Calu3 (cell line): ENCODE results near the gene ARL5B. TPM values are rescaled to one million over a fixed set of nuclear protein-coding genes. Genes with fewer than 3 reads are reported as not detected.
A peak's percentile ranks its signal among the peaks of the same experiment; 100 is the strongest.

ENCODE experiments used
- BruUV-seq: library from RNA; stranded (reverse); fragments of 400-500 nt; replicated peaks from 2 replicates; lab custom pipeline; 2021; lab: Mats Ljungman, UMichigan
- CTCF ChIA-PET: fragments of 300-600 bp; sonication (Branson Sonifier 250); formaldehyde crosslinking; loops from one replicate; lab custom pipeline; 2022; ENCODE audit warnings: antibody characterized with exemption; lab: Charles Lee
- DNase-seq: peaks from one replicate; pipeline ENCODE4 v3.0.0; 2022
- H3K27ac Mint-ChIP-seq: one replicate; pipeline ENCODE4 v1.8.0; 2022; ENCODE audit warnings: mixed read lengths; ENCODE audit not compliant: unreplicated experiment
- H3K27me3 Mint-ChIP-seq: one replicate; pipeline ENCODE4 v1.8.0; 2022; ENCODE audit warnings: mixed read lengths; ENCODE audit not compliant: unreplicated experiment
- H3K36me3 Mint-ChIP-seq: one replicate; pipeline ENCODE4 v1.8.0; 2022; ENCODE audit warnings: mild to moderate bottlenecking, moderate library complexity, mixed read lengths; ENCODE audit not compliant: insufficient read depth, unreplicated experiment
- H3K4me1 Mint-ChIP-seq: one replicate; pipeline ENCODE4 v1.8.0; 2022; ENCODE audit warnings: mild to moderate bottlenecking, low read depth, mixed read lengths; ENCODE audit not compliant: unreplicated experiment
- H3K4me3 Mint-ChIP-seq: one replicate; pipeline ENCODE4 v1.8.0; 2022; ENCODE audit warnings: mild to moderate bottlenecking, low read depth, moderate library complexity, mixed read lengths; ENCODE audit not compliant: unreplicated experiment
- H3K9me3 Mint-ChIP-seq: one replicate; pipeline ENCODE4 v1.8.0; 2022; ENCODE audit warnings: low read depth, mixed read lengths; ENCODE audit not compliant: unreplicated experiment
- CTCF ChIP-seq: fragments of 200-600 bp; IDR thresholded peaks from one replicate; pipeline ENCODE4 v1.8.0; 2022; ENCODE audit warnings: antibody characterized with exemption; ENCODE audit not compliant: unreplicated experiment
- intact Hi-C: fragments of 100-400 bp; cut with micrococcal nuclease; formaldehyde crosslinking; loops from one replicate; pipeline ENCODE4 v1.10.0; 2022; ENCODE audit not compliant: unreplicated experiment
- total RNA-seq: library from RNA; stranded (reverse); gene quantifications from 2 replicates; pipeline ENCODE4 v1.2.3, GENCODE V29; 2022

The ARL5B gene
- total RNA-seq, 1 experiment from 2014 or later, result 15.3 TPM

- Mint-ChIP-seq H3K4me1 (peaks cover 40% of the 10 kb centered on the region), H3K9me3 (no peaks in the 10 kb centered on the region), H3K4me3 (peak overlapping the region; percentile 14), H3K36me3 (peaks cover 47% of the 10 kb centered on the region), H3K27me3 (no peaks in the 10 kb centered on the region), H3K27ac (peak overlapping the region; percentile 11)
- DNase-seq, result no peak
- intact Hi-C loops, result loop anchor here (10.0 kb wide), 1 partner anchor 50 kb away; no protein-coding TSS in a partner anchor
- no TSS peak for BruUV-seq
- CTCF ChIA-PET, result no interaction called here
- TF ChIP-seq CTCF, result no peak
These were observed 5.7 kb downstream of the ARL5B start for GRCh38 chr10:18664841-18665478.

- H3K9me3 Mint-ChIP-seq, result no peaks in the 10 kb centered on the region
- CTCF ChIA-PET, result interaction anchor here (1.1 kb wide), 1 partner anchor 18 kb away, joined by 3 read pairs; no protein-coding TSS in a partner anchor
- H3K36me3 Mint-ChIP-seq, result peaks cover 45% of the 10 kb centered on the region
- H3K4me1 Mint-ChIP-seq, result peaks cover 38% of the 10 kb centered on the region
- TF ChIP-seq CTCF, result no peak
- DNase-seq, result no peak
- peak overlapping the region; percentile 11 for H3K27ac Mint-ChIP-seq
- H3K4me3 Mint-ChIP-seq, result peak overlapping the region; percentile 14
- no peaks in the 10 kb centered on the region for H3K27me3 Mint-ChIP-seq
- intact Hi-C loops, result loop anchor here (10.0 kb wide), 1 partner anchor 49 kb away; no protein-coding TSS in a partner anchor
- no TSS peak for BruUV-seq
These were observed 6.8 kb downstream of the ARL5B start for GRCh38 chr10:18665815-18666558.

- Mint-ChIP-seq H3K4me1 (peaks cover 30% of the 10 kb centered on the region), H3K27ac (no peak overlapping the region), H3K36me3 (peaks cover 43% of the 10 kb centered on the region), H3K9me3 (no peaks in the 10 kb centered on the region), H3K27me3 (no peaks in the 10 kb centered on the region), H3K4me3 (no peak overlapping the region)
- TF ChIP-seq CTCF, result no peak
- DNase-seq, result no peak
- CTCF ChIA-PET, result interaction anchor here (0.7 kb wide), 1 partner anchor 8 kb away, joined by 3 read pairs; the partner anchor contains the start of gene ARL5B
- no TSS peak for BruUV-seq
- intact Hi-C loops, result loop anchor here (10.0 kb wide), 1 partner anchor 48 kb away; no protein-coding TSS in a partner anchor
These were observed 7.6 kb downstream of the ARL5B start for GRCh38 chr10:18666810-18667209.

- DNase-seq, result no peak
- CTCF ChIA-PET, result no interaction called here
- Mint-ChIP-seq H3K27ac (no peak overlapping the region), H3K4me3 (no peak overlapping the region), H3K36me3 (peaks cover 42% of the 10 kb centered on the region), H3K27me3 (no peaks in the 10 kb centered on the region), H3K4me1 (peaks cover 23% of the 10 kb centered on the region), H3K9me3 (no peaks in the 10 kb centered on the region)
- intact Hi-C loops, result loop anchor here (10.0 kb wide), 1 partner anchor 47 kb away; no protein-coding TSS in a partner anchor
- BruUV-seq, result no TSS peak
- no peak for TF ChIP-seq CTCF
These were observed 8.8 kb downstream of the ARL5B start for GRCh38 chr10:18668026-18668425.
